Neural progenitor cell (in vitro differentiated cells): ENCODE results near the gene RELT. TPM values are rescaled to one million over a fixed set of nuclear protein-coding genes. Genes with fewer than 3 reads are reported as not detected.

Experiments
- DNase-seq: peaks from one replicate; pipeline ENCODE4 v3.0.0-alpha.2; 2016; ENCODE audit warnings: low spot score
- H2AFZ ChIP-seq: fragments of 200-600 bp; sonication (generic); replicated peaks from 2 replicates; pipeline ENCODE4 v1.6.1; 2016; ENCODE audit warnings: antibody characterized with exemption
- H3F3A ChIP-seq: fragments of 200-600 bp; sonication (generic); 2 replicates; pipeline ENCODE4 v1.6.1; 2016; ENCODE audit warnings: antibody characterized with exemption, low read depth
- H3K27ac ChIP-seq: fragments of 200-600 bp; sonication (generic); 2 replicates; pipeline ENCODE4 v1.5.1; 2016; ENCODE audit warnings: mild to moderate bottlenecking
- H3K27me3 ChIP-seq: fragments of 200-600 bp; sonication (generic); 2 replicates; pipeline ENCODE4 v1.6.1; 2016; ENCODE audit warnings: mild to moderate bottlenecking, moderate library complexity
- H3K36me3 ChIP-seq: fragments of 200-600 bp; sonication (generic); 2 replicates; pipeline ENCODE4 v1.5.1; 2016
- H3K4me1 ChIP-seq: fragments of 200-600 bp; sonication (generic); 2 replicates; pipeline ENCODE4 v1.6.1; 2016; ENCODE audit warnings: mixed run types
- H3K4me2 ChIP-seq: fragments of 200-600 bp; sonication (generic); 2 replicates; pipeline ENCODE4 v1.6.1; 2016
- H3K4me3 ChIP-seq: fragments of 200-600 bp; sonication (generic); 2 replicates; pipeline ENCODE4 v1.5.1; 2016
- H3K79me2 ChIP-seq: fragments of 200-600 bp; sonication (generic); 2 replicates; pipeline ENCODE4 v1.6.1; 2016; ENCODE audit warnings: low read depth
- H3K9ac ChIP-seq: fragments of 200-600 bp; sonication (generic); 2 replicates; pipeline ENCODE4 v1.6.1; 2016
- H3K9me3 ChIP-seq: fragments of 200-600 bp; sonication (generic); 2 replicates; pipeline ENCODE4 v1.5.1; 2016; ENCODE audit warnings: low read depth
- H4K20me1 ChIP-seq: fragments of 200-600 bp; sonication (generic); 2 replicates; pipeline ENCODE4 v1.6.1; 2016; ENCODE audit warnings: low read depth
- H3K27ac Mint-ChIP-seq: 3 replicates; pipeline ENCODE4 v1.8.0; 2021; ENCODE audit warnings: mixed read lengths
- H3K27me3 Mint-ChIP-seq: 2 replicates; pipeline ENCODE4 v1.8.0; 2022; ENCODE audit warnings: low read depth, mild to moderate bottlenecking, inconsistent platforms, moderate library complexity, mixed read lengths; ENCODE audit not compliant: insufficient read depth
- H3K36me3 Mint-ChIP-seq: 3 replicates; pipeline ENCODE4 v1.8.0; 2021; ENCODE audit warnings: mixed read lengths
- H3K4me1 Mint-ChIP-seq: 3 replicates; pipeline ENCODE4 v1.8.0; 2021; ENCODE audit warnings: mixed read lengths
- H3K4me3 Mint-ChIP-seq: 3 replicates; pipeline ENCODE4 v1.8.0; 2021; ENCODE audit warnings: mild to moderate bottlenecking, moderate library complexity, mixed read lengths
- H3K9me3 Mint-ChIP-seq: 3 replicates; pipeline ENCODE4 v1.8.0; 2020; ENCODE audit warnings: mixed read lengths
- EZH2 ChIP-seq: fragments of 200-600 bp; sonication (generic); IDR thresholded peaks from 2 replicates; pipeline ENCODE4 v1.6.1; 2017; ENCODE audit warnings: antibody characterized with exemption, mild to moderate bottlenecking, moderate library complexity
- EZH2phosphoT487 ChIP-seq: fragments of 200-600 bp; sonication (generic); IDR thresholded peaks from 2 replicates; pipeline ENCODE4 v1.6.1; 2017; ENCODE audit warnings: antibody characterized with exemption
- total RNA-seq: library from RNA; depleted of rRNA; stranded (reverse); fragments of >200 nt; gene quantifications from 2 replicates; pipeline ENCODE4 v1.2.3, GENCODE V29; 2015; ENCODE audit warnings: low replicate concordance
- TF ChIP-seq, protein P1 (sequence below): fragments of 200-600 bp; sonication (generic); IDR thresholded peaks from 2 replicates; pipeline ENCODE4 v1.5.1; 2017; ENCODE audit warnings: antibody characterized with exemption, mild to moderate bottlenecking

RELT gene
- total RNA-seq, 1 donor from 2014 or later, result 5.4 TPM

DNA sequence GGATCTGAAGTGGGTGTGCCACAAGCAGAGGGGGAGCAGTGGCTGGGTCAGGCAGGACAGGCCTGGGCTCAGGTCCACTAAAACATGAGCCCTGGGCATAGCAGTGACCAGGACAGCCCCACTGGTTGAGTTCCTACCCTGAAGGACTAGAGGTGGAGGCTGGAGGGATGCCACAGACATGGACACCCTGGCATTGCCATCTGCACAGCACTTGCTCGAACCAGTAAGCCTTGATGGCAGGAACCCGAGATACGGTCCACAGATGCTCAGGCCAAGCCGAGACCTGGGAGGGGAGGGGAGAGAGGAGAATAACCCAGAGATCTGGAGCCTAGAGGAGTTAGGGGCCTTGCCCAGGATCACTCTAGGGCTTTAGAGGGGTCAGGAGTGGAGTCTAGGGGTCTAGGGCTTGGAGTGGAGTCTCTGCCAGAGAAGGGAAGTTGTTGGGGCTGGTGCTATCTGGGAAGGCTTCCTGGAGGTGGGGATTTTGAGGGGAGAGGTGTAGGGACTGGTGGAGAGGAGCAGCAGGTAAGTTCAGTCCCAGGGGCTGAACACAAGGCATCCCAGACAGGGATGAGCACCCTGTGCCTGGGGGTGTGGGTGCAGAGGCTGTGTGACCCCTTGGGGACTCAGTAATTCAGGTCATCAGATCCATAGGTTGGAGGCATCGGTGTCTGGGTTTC lies 30.6 kb upstream of the RELT start:
- peaks cover 49% of the 10 kb centered on the region for H3K4me1 Mint-ChIP-seq
- TF ChIP-seq, protein P1, sequence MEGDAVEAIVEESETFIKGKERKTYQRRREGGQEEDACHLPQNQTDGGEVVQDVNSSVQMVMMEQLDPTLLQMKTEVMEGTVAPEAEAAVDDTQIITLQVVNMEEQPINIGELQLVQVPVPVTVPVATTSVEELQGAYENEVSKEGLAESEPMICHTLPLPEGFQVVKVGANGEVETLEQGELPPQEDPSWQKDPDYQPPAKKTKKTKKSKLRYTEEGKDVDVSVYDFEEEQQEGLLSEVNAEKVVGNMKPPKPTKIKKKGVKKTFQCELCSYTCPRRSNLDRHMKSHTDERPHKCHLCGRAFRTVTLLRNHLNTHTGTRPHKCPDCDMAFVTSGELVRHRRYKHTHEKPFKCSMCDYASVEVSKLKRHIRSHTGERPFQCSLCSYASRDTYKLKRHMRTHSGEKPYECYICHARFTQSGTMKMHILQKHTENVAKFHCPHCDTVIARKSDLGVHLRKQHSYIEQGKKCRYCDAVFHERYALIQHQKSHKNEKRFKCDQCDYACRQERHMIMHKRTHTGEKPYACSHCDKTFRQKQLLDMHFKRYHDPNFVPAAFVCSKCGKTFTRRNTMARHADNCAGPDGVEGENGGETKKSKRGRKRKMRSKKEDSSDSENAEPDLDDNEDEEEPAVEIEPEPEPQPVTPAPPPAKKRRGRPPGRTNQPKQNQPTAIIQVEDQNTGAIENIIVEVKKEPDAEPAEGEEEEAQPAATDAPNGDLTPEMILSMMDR, result no peak
- no peak for TF ChIP-seq EZH2phosphoT487
- no peak for TF ChIP-seq EZH2
- no peak for DNase-seq
- H3K79me2 ChIP-seq, result peaks cover 16% of the 10 kb centered on the region
- H3K9me3 Mint-ChIP-seq, result no peaks in the 10 kb centered on the region
- H3K4me1 ChIP-seq, result peaks cover 10% of the 10 kb centered on the region
- H3K27ac Mint-ChIP-seq, result peak overlapping the region; percentile 81
- peaks cover 22% of the 10 kb centered on the region for H3K27me3 Mint-ChIP-seq
- H3K36me3 ChIP-seq, result no peaks in the 10 kb centered on the region
- H3K27me3 ChIP-seq, result peaks cover 30% of the 10 kb centered on the region
- H2AFZ ChIP-seq, result no peak overlapping the region
- H3K9me3 ChIP-seq, result no peaks in the 10 kb centered on the region
- no peak overlapping the region for H3K4me3 ChIP-seq
- no peak overlapping the region for H3K9ac ChIP-seq
- peaks cover 95% of the 10 kb centered on the region for H4K20me1 ChIP-seq
- peaks cover 4% of the 10 kb centered on the region for H3F3A ChIP-seq
- H3K4me3 Mint-ChIP-seq, result peak overlapping the region; percentile 35
- H3K36me3 Mint-ChIP-seq, result peaks cover 18% of the 10 kb centered on the region
- no peak overlapping the region for H3K27ac ChIP-seq
- H3K4me2 ChIP-seq, result no peak overlapping the region

DNA sequence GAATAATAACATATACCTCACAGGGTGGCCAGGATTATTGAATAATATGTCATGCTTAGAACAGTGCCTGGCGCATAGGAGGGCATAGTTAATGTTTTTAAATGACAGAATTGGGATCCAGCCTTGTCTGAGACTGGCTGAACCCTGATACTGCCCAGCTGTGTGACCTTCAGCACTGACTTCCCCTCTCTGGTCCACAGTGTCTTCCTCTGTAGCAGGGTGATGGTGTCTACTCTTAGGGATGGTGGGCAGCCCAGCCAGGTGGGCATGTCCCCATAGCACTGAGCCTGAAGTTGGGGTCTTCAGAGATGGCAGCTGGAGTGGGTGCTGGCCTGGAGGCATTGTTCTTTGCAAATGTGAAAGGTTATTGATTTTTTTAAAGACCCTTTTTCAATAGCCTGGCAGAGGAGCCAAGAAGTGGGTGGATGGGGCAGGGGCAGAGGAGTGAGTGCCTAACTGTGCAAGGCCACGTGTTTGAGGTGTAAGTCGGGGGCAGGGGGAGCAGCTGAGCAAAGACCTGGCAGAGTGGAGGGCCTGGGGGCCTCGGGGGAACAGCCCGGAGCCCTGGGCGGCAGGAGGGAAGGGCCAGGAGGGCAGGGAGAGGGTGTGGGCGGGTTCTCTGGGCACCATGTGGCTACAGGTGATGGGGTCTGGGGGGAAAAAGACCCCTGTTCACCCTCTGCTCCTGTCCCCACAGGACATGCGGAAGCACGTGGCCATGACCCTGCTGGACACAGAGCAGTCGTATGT lies 29.8 kb upstream of the RELT start:
- peaks cover 93% of the 10 kb centered on the region for H4K20me1 ChIP-seq
- TF ChIP-seq EZH2, result no peak
- TF ChIP-seq, protein P1, result no peak
- TF ChIP-seq EZH2phosphoT487, result no peak
- Mint-ChIP-seq H3K27ac (peak overlapping the region; percentile 40), H3K4me3 (no peak overlapping the region), H3K27me3 (peaks cover 20% of the 10 kb centered on the region), H3K36me3 (peaks cover 12% of the 10 kb centered on the region), H3K9me3 (no peaks in the 10 kb centered on the region), H3K4me1 (peaks cover 51% of the 10 kb centered on the region)
- H3K9me3 ChIP-seq, result no peaks in the 10 kb centered on the region
- H3K27me3 ChIP-seq, result peaks cover 24% of the 10 kb centered on the region
- peaks cover 16% of the 10 kb centered on the region for H3K79me2 ChIP-seq
- no peak overlapping the region for H3K27ac ChIP-seq
- no peak overlapping the region for H3K9ac ChIP-seq
- peaks cover 10% of the 10 kb centered on the region for H3K4me1 ChIP-seq
- no peaks in the 10 kb centered on the region for H3K36me3 ChIP-seq
- no peak overlapping the region for H3K4me3 ChIP-seq
- no peak overlapping the region for H2AFZ ChIP-seq
- DNase-seq, result no peak
- H3F3A ChIP-seq, result peaks cover 4% of the 10 kb centered on the region
- H3K4me2 ChIP-seq, result no peak overlapping the region

DNA sequence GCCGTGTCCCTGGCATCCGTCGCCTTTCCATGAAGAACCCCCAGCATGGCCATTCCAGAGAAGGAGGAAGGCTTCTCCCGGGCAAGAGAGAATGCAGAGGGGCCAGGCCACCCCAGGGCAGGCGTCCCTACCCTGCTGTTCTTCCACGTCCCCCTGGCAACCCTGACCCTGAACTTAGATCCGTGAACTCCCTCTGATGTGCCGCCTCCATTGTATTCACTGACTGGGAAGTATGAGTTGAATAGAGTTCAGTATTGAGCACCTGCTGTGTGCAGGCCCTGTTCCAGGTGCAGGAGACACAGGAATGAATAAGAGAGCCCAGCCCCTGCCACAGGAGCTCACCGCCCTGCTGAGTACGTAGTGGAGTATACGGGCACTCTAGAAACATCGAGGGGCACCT lies 29.1 kb upstream of the RELT start:
- no peak for DNase-seq
- peaks cover 10% of the 10 kb centered on the region for H3K4me1 ChIP-seq
- H3K9me3 ChIP-seq, result no peaks in the 10 kb centered on the region
- Mint-ChIP-seq H3K27me3 (peaks cover 16% of the 10 kb centered on the region), H3K36me3 (peaks cover 9% of the 10 kb centered on the region), H3K4me1 (peaks cover 46% of the 10 kb centered on the region), H3K4me3 (no peak overlapping the region), H3K27ac (peak overlapping the region; percentile 5), H3K9me3 (no peaks in the 10 kb centered on the region)
- H2AFZ ChIP-seq, result no peak overlapping the region
- peaks cover 93% of the 10 kb centered on the region for H4K20me1 ChIP-seq
- peaks cover 17% of the 10 kb centered on the region for H3K27me3 ChIP-seq
- H3K9ac ChIP-seq, result no peak overlapping the region
- H3K4me3 ChIP-seq, result no peak overlapping the region
- no peak overlapping the region for H3K27ac ChIP-seq
- TF ChIP-seq, protein P1, result no peak
- no peak for TF ChIP-seq EZH2phosphoT487
- no peak for TF ChIP-seq EZH2
- H3K79me2 ChIP-seq, result peaks cover 16% of the 10 kb centered on the region
- H3F3A ChIP-seq, result peaks cover 2% of the 10 kb centered on the region
- H3K4me2 ChIP-seq, result no peak overlapping the region
- H3K36me3 ChIP-seq, result no peaks in the 10 kb centered on the region
